K562 (cell line): ENCODE results near the gene VSTM2A. TPM values are rescaled to one million over a fixed set of nuclear protein-coding genes. Genes with fewer than 3 reads are reported as not detected.

ENCODE experiments used
- ATAC-seq: fragments of 200-7000 bp; cut with Tn5 transposase; 3 replicates; pipeline ENCODE4 v1.9.1; 2020; ENCODE audit warnings: moderate library complexity
- BruUV-seq: library from RNA; stranded (reverse); fragments of 400-500 nt; replicated peaks from 2 replicates; lab custom pipeline; 2021; lab: Mats Ljungman, UMichigan
- CTCF ChIA-PET: fragments of 300-600 bp; formaldehyde crosslinking; extraction: SDS; loops from one replicate; lab custom pipeline; 2021; ENCODE audit warnings: low intra/inter-chr PET ratio; lab: Yijun Ruan, JAX
- POLR2A ChIA-PET: fragments of 300-600, 350-650 bp; sonication (Branson Sonifier 250); formaldehyde crosslinking; extraction: SDS; loops from one replicate; lab custom pipeline; 2021; ENCODE audit warnings: antibody characterized with exemption, inconsistent platforms; lab: Yijun Ruan, JAX
- DNase-seq, 4 experiments: peaks; one replicate each; pipeline versions ENCODE4 v3.0.0 to v3.0.0-alpha.2; 2011 to 2018; ENCODE audit warnings: low spot score in 3 of 4, mixed read lengths in 3 of 4; ENCODE audit errors: extremely low read depth in 1 of 4
- FAIRE-seq: peaks from 2 replicates; lab custom pipeline; 2011; peaks lifted over from hg19 to GRCh38; lab: Jason Lieb, UNC
- H2AFZ ChIP-seq: 2 replicates; pipeline ENCODE4 v1.6.0; 2011; ENCODE audit warnings: low read depth, low read length, control low read depth, inconsistent platforms
- H3K27ac ChIP-seq: fragments of 200-600 bp; 3 replicates; pipeline ENCODE4 v1.8.0; 2011; ENCODE audit warnings: low read depth, mild to moderate bottlenecking, control low read depth, inconsistent platforms, low read length, moderate library complexity, mixed read lengths; ENCODE audit errors: extremely low read depth
- H3K27me3 ChIP-seq, 2 experiments: fragments of 300-600 bp in 1 of 2; 2 replicates in 1 of 2; 3 replicates in 1 of 2; pipeline versions ENCODE4 v1.6.0 to v1.8.0; 2011; ENCODE audit warnings: inconsistent platforms in 2 of 2, low read length in 2 of 2, mild to moderate bottlenecking in 1 of 2, mixed read lengths in 1 of 2, moderate library complexity in 1 of 2; ENCODE audit not compliant: control insufficient read depth in 2 of 2, insufficient read depth in 2 of 2
- H3K36me3 ChIP-seq: fragments of 300-600 bp; 3 replicates; pipeline ENCODE4 v1.8.0; 2011; ENCODE audit warnings: mild to moderate bottlenecking, low read length, inconsistent platforms; ENCODE audit not compliant: control insufficient read depth, insufficient read depth
- H3K4me1 ChIP-seq, 2 experiments: fragments of 200-600 bp in 1 of 2; replicated peaks in 1 of 2; 2 replicates in 1 of 2; 3 replicates in 1 of 2; pipeline versions ENCODE4 v1.5.1 to v1.8.0; 2011; ENCODE audit warnings: inconsistent platforms in 2 of 2, low read length in 2 of 2, mild to moderate bottlenecking in 1 of 2, mixed read lengths in 1 of 2, moderate library complexity in 1 of 2; ENCODE audit not compliant: control insufficient read depth in 2 of 2, insufficient read depth in 2 of 2
- H3K4me2 ChIP-seq: 2 replicates; pipeline ENCODE4 v1.6.1; 2011; ENCODE audit warnings: low read length, control low read depth, inconsistent platforms, mixed read lengths; ENCODE audit not compliant: insufficient read depth
- H3K4me3 ChIP-seq: fragments of 200-600 bp; sonication (generic), shearing (Covaris generic); 2 replicates; pipeline ENCODE4 v1.5.1; 2016; ENCODE audit warnings: control low read depth, inconsistent platforms
- H3K79me2 ChIP-seq: fragments of 200-600 bp; 3 replicates; pipeline ENCODE4 v1.8.0; 2011; ENCODE audit warnings: low read length, inconsistent platforms; ENCODE audit not compliant: control insufficient read depth, insufficient read depth
- H3K9ac ChIP-seq, 2 experiments: 2 replicates each; pipeline versions ENCODE4 v1.6.0 to v1.6.1; 2011; ENCODE audit warnings: low read depth in 2 of 2, low read length in 2 of 2, control low read depth in 1 of 2, inconsistent platforms in 1 of 2, mild to moderate bottlenecking in 1 of 2, mixed read lengths in 1 of 2; ENCODE audit not compliant: insufficient read depth in 1 of 2
- H3K9me1 ChIP-seq: one replicate; pipeline ENCODE4 v1.6.0; 2011; ENCODE audit warnings: inconsistent platforms, mild to moderate bottlenecking, low read length, moderate library complexity; ENCODE audit not compliant: control insufficient read depth, insufficient read depth
- H3K9me3 ChIP-seq: replicated peaks from 2 replicates; pipeline ENCODE4 v1.5.1; 2011; ENCODE audit warnings: low read depth, low read length, inconsistent platforms; ENCODE audit not compliant: control insufficient read depth, insufficient read depth
- H4K20me1 ChIP-seq: replicated peaks from 2 replicates; pipeline ENCODE4 v1.6.1; 2011; ENCODE audit warnings: low read length, inconsistent platforms, mixed read lengths; ENCODE audit not compliant: control insufficient read depth, insufficient read depth
- COPS2 ChIP-seq: fragments of 450-650 bp; conservative IDR thresholded peaks from 2 replicates; pipeline ENCODE4 v1.6.1; 2016; ENCODE audit warnings: mild to moderate bottlenecking, moderate library complexity
- FOXP1 ChIP-seq: sonication (generic); formaldehyde crosslinking; IDR thresholded peaks from 2 replicates; pipeline ENCODE4 v1.8.0; 2022; ENCODE audit warnings: mild to moderate bottlenecking, missing genetic modification reagents
- FOXP4 ChIP-seq: sonication (generic); formaldehyde crosslinking; IDR thresholded peaks from 2 replicates; pipeline ENCODE4 v1.8.0; 2022; ENCODE audit warnings: mild to moderate bottlenecking, missing genetic modification reagents, borderline replicate concordance
- GABPB1 ChIP-seq: sonication (generic); formaldehyde crosslinking; IDR thresholded peaks from 2 replicates; pipeline ENCODE4 v1.8.0; 2022; ENCODE audit warnings: mild to moderate bottlenecking, missing genetic modification reagents
- ILK ChIP-seq: fragments of 450-650 bp; IDR thresholded peaks from 2 replicates; pipeline ENCODE4 v1.6.1; 2016; ENCODE audit warnings: missing genetic modification characterization, low read depth, mild to moderate bottlenecking, missing compliant biosample characterization, moderate library complexity, borderline replicate concordance
- MTF1 ChIP-seq: fragments of 250-450 bp; sonication (Bioruptor Pico); IDR thresholded peaks from 2 replicates; pipeline ENCODE4 v1.9.0; 2021; ENCODE audit warnings: moderate library complexity, mild to moderate bottlenecking, inconsistent platforms, borderline replicate concordance
- RAD51 ChIP-seq: fragments of 450-650 bp; IDR thresholded peaks from 2 replicates; pipeline ENCODE4 v1.7.1; 2016; ENCODE audit warnings: low read depth, mild to moderate bottlenecking, borderline replicate concordance
- SP2 ChIP-seq: IDR thresholded peaks from 2 replicates; pipeline ENCODE4 v1.6.1; 2011; ENCODE audit warnings: mild to moderate bottlenecking, low read depth, low read length, moderate library complexity; ENCODE audit not compliant: poor library complexity, severe bottlenecking; ENCODE audit errors: extremely low read depth
- ZBTB34 ChIP-seq: fragments of 250-450 bp; sonication (Bioruptor Pico); IDR thresholded peaks from 2 replicates; pipeline ENCODE4 v1.8.0; 2021; ENCODE audit warnings: mild to moderate bottlenecking, moderate library complexity
- WGBS: fragments of 100-300 bp; shearing (Covaris generic); methylation state at CpG from one replicate; pipeline ENCODE4 v1.1.6; 2016; ENCODE audit warnings: low coverage, mixed read lengths; ENCODE audit not compliant: insufficient coverage; ENCODE audit errors: missing lambda C conversion rate; 5-methylcytosine and 5-hydroxymethylcytosine counted together
- in situ Hi-C: fragments of 300-500 bp; cut with MboI; formaldehyde crosslinking; loops from 4 replicates; pipeline ENCODE4 v1.15.0; 2018; ENCODE audit warnings: inconsistent platforms, mixed read lengths
- intact Hi-C: fragments of 100-400 bp; cut with micrococcal nuclease; formaldehyde crosslinking; loops from 2 replicates; pipeline ENCODE4 v1.14.2; 2022
- polyA plus RNA-seq, 8 experiments: library from polyadenylated mRNA; depleted of rRNA in 4 of 8; stranded (reverse) in 5 of 8; unstranded in 3 of 8; fragments of >200 nt; fragmentation: Nextera tagmentation in 2 of 8; fragmentation: Illumina TruSeq in 1 of 8; extraction: Ambion mirVana in 2 of 8; extraction: Trizol in 1 of 8; gene quantifications; 2 replicates each; pipeline versions ENCODE4 v1.2.1 to v1.2.3, GENCODE V29; 2011 to 2014; ENCODE audit warnings: inconsistent platforms in 1 of 8, missing spikeins in 1 of 8
- total RNA-seq, 7 experiments: library from RNA; depleted of rRNA in 6 of 7; stranded (reverse); fragments of >200 nt in 6 of 7; fragmentation: Illumina TruSeq in 2 of 7; extraction: Trizol in 2 of 7; gene quantifications; 2 replicates each; pipeline versions ENCODE4 v1.2.1 to v1.2.3, GENCODE V29; 2011 to 2021; ENCODE audit warnings: low replicate concordance in 1 of 7

The VSTM2A gene
- total and polyA plus RNA-seq, 9 of the 15 experiments (the other 6 are each of a cell fraction or from before 2014, with no cell fraction given) = not detected

- Histone ChIP-seq H3K9ac (no peak overlapping the region), H3K79me2 (no peaks in the 10 kb centered on the region), H3K27ac (no peak overlapping the region), H3K4me1 (no peaks in the 10 kb centered on the region), H3K36me3 (no peaks in the 10 kb centered on the region), H2AFZ (no peak overlapping the region), H3K4me3 (no peak overlapping the region), H3K9me3 (no peaks in the 10 kb centered on the region), H3K4me2 (no peak overlapping the region), H3K9me1 (no peaks in the 10 kb centered on the region), H4K20me1 (no peaks in the 10 kb centered on the region), H3K27me3 (no peaks in the 10 kb centered on the region)
- ATAC-seq (no peak), FAIRE-seq (no peak), DNase-seq (no peak)
- ChIA-PET CTCF (no interaction called here), POLR2A (no interaction called here)
- no peak for TF ChIP-seq ZBTB34 (CRISPR knock-in tag)
- no peak for TF ChIP-seq GABPB1
- TF ChIP-seq FOXP4 (CRISPR knock-in tag) = no peak
- no peak for TF ChIP-seq MTF1
- no peak for TF ChIP-seq FOXP1 (CRISPR knock-in tag)
- no peak for TF ChIP-seq ILK (tag)
- TF ChIP-seq RAD51 = no peak
- TF ChIP-seq SP2 = no peak
- no peak for TF ChIP-seq COPS2
- in situ Hi-C loops (no loop called here), intact Hi-C loops (no loop called here)
- BruUV-seq = no TSS peak
- 4% methylated on average over 2 of the region's 2 CpGs for WGBS
These were observed 18.5 kb downstream of the VSTM2A start for GRCh38 chr7:54560723-54561122.
